Measurements from ENCODE around the gene NEGR1.

NEGR1 gene

DNA sequence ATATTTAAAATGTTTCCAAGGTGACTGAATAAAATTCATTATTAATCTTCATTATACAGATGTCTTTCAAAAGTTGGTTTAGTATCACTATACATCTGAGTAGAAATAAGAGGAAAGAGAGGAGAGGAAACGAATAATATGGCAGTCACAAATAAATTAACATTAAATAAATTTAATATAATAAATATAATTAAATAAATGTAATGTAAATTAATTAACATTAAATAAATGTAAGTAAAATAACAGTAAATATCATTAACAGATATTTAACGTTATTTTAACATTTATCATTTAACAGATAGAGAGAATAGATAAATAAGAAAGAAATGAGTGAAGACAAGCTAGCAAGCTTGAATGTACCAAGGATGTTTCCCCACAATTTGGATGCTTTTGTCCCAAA lies 592.7 kb downstream of the NEGR1 start:
- DNase-seq (ENCODE audit: low read depth): no peak

DNA sequence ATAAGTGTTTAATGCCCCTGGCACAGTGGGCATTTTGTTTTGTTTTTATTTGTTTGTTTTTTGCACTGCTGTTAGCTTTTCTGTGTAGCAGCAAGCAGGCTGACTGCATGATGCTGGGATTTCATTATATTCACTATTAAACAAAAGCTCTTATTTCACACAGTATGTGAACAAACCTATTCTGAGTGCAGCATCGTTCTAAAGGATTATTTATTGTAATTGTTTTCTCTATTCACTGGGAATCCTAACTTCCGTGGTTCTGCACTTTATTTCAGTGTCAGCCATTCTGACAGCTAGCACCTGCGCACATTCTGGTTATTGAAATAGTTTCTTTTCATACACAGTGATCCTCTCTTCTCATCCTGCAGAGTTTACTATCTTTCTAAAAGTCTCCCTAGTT lies 595.0 kb downstream of the NEGR1 start:
- no peak for DNase-seq (ENCODE audit: low read depth)

DNA sequence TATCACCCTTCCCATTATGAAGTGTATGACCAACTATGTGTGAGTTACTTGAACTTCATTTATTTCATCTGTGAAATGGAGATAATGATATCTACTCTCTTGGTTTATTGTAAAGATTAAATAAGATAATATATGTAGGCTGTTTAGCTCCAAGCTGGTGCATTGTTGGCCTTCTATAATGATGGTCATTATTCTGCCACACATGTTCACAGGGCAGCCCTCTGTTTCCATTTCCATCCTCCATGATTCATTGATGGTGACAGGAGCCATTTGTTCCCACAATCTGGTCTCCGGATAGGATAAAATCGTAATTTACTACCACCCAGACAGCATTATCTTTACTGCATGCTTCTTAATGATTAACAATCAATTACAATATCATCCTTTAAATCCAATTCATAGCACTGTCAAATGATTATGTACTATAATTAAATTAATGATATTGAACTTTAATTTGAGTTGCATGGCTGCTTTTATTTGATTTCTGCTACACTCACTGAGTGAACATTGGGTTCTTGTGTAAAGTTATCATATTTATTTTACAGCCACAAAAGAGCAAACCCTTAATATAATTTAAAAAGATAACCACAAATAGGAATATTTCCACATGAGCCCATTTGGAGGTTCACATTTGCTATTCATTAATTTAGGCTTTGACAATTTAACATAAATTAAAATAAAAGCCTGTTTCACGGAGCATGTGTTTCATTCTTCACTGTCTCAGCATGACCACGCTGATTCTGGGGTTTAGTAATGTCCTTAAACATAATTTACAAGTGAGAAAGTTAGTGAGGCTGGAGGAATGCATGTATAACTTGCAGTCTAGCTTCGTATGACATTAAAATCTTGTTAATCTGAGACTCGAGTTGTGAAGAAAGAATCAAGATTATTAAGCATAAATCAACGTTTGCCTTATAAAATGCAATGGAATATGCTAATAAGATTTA lies 605.1 kb downstream of the NEGR1 start:
- no peak for DNase-seq (ENCODE audit: low read depth)

DNA sequence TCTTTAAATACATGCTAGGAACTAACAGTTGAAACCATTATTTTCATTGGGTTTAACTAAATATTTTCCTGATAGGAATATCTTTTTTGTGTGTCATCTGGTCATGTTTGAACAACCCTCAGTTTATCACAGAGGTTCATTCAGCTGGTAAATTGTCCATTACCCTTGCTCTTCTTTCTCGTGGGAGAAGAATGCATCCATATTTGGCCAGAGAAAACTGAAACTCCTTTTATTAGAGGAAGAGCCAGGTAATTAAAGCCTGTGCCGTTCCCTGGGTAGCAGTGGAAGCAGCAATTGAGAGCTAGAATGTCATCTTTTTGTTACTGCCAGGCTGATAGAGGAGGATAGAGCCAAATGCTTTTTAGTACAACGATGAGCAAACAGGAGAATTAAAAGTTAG lies 614.3 kb downstream of the NEGR1 start:
- no peak for DNase-seq (ENCODE audit: low read depth)

DNA sequence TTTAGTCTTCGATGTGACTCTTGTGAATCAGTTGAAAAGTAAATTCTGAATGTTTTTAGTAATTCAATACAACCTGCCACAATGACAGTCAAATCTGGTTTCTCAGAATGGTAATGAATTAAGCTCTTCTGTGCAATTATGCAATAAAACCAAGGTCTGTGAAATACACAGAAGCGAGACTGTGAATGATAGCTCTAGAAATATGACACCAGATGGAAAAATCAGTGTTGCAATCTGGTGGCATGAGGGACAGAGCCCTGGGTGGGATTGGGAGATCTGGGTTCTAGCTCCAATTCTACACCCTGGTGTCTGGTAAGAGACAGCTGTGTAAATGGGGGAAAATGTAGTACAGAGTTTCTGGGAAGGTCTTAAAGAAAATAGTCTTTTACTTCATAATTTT lies 615.1 kb downstream of the NEGR1 start:
- DNase-seq (ENCODE audit: low read depth): no peak

DNA sequence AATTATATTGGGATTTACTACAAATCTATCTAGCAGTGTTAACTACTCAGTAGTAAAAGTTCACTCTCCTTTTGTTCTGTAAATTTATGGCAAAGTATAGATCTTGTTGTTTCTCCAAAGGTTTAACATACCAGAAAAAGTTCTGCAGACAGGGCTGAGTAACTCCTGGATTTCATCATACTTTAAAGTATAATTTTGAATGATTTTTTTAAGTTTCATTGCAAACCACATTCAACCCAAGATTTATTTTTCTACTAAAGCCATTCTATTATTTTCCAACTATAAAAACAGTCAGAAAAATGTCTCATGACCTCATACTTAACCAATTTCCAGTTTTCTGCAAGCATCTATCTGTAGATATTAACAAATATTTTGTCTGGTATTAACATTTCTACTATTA lies 615.7 kb downstream of the NEGR1 start:
- DNase-seq (ENCODE audit: low read depth): no peak

DNA sequence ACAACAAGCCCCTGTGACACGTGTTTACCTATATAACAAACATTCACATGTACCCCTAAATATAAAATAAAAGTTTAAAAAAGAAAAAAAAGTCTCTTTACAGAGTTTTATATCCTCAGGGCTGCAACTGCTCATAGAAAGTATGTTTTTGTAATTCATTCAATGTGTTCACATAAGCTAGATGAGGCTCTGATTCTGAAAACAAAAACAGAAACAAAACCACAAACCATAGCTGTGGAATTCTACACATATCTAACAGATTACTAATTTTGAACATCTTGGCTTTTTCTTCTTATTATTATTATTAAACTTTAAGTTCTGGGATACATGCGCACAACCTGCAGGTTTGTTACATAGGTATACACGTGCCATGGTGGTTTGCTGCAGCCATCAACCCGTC lies 621.9 kb downstream of the NEGR1 start:
- no peak for DNase-seq (ENCODE audit: low read depth)

DNA sequence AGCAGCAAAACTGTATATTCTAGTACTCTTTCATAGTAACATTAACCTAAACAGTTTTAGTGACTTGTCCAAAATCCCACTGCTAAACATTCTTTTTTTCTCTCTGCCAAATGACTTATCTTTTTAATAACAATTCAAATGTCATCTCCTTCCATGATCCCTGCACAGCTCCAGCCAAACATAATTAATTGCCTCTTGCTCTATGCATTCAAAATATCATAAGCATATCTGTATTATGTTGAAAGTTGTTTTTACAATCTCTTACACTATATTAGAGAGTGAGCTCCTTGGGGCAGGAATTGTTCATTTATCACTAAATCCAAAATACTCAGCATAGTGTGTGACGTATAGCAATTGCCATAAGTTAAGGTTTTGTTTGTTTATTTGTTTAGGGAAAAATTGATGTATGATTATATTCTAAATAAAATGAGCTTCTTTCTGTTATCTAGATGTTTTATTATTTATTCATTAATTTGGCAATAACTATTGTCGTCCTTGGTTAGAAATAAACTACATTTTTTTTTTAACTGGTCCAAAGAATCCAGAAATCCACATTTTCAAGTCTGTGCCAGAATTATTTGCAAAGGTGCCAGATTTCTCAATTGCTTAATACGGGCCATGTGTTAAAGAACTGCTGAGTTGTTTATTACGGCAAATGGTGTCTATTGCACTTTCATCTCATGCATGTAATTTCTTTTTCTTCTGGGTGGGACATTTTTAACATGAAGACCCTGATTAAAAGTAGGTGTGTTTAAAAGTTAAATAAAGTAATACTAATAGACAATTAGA lies 624.3 kb downstream of the NEGR1 start:
- DNase-seq (ENCODE audit: low read depth): no peak

DNA sequence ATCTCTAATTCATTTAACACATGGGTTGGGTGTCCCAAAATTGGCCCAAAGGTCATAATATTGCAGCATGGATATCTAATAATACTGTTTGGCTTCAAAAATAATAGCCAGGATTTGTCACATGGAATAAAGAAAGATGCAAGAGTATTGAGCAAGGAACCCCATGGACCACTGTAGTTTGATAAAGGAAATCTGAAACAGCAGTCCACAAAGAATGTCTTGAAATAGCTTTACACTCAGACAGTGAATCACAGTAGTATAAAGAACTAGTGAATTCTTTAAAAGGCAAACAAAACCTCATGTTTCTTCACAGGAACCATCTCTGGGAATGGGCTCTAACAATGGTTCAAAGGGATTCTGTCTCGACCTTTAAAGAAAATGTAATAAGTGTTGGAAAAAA lies 625.4 kb downstream of the NEGR1 start:
- DNase-seq (ENCODE audit: low read depth): no peak

DNA sequence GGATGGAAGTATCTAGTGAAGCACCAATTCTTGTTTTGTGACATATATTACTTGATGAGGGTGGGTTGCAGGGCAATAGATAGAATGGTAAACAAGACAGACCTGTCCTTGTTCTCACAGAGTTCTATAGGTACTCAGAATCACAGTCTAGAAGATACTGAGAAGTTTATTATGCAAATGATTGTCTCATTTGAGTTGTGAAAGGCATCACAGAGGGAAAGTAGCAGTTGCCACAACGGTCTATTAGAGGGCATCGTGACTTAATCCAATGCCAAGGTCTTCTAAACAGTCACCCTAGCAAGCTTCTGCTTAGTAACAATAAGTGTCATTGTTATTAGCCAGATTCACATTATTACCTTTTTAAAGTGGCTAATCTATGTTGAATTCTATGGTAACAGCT lies 626.7 kb downstream of the NEGR1 start:
- no peak for DNase-seq (ENCODE audit: low read depth)

DNA sequence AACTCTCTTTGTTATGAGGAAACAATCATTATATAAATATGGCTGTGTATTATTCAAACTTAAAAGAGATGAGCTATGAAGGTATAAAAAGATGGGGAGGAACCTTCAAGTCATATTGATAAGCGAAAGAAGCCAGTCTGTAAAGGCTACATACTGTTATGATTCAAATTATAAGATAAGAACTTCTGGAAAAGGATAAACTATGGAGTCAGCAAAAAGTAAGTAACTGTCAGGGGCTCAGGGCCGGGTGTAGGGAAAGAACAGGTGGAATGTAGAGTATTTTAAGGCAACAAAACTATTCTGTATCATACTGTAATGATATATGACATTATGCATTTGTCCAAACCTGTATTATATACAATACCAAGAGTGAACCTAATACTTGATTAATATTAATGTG lies 628.4 kb downstream of the NEGR1 start:
- no peak for DNase-seq (ENCODE audit: low read depth)

DNA sequence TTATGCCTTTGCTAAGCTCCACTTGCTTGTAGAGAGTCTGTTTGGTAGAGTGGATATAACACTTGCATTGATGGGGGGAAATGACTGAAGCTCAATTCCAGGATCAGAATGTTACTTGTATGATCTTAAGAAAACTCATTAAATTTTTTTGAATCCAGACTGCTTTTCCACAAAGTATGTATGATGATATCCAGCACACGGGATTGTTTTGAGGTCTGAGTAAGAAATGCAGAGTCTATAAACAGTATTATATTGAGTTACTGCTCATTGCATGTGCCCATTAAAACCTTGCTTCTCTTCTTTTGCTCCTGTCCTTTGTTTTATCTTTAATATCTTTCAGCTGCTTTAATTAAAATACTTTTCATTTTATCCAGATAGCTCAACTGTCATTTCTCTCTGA lies 631.1 kb downstream of the NEGR1 start:
- no peak for DNase-seq (ENCODE audit: low read depth)

DNA sequence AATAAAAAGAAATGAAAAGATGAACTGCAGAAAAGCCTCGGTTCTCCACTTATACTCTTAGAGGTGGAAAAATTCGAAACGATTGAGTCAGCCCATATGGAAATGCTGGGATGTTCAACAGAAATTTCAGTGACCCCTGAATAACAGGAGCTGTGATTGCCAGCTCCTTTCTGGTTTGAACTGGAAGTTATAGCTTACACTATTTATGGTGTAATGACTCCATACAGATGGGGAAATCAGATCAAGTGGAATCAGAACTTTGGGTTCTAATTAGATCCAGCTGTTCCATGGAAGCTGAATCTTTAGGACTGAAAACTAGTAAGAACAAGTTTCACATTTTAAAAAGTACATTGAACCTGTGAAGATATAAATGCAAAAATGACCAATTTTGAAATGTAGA lies 632.2 kb downstream of the NEGR1 start:
- DNase-seq (ENCODE audit: low read depth): no peak

DNA sequence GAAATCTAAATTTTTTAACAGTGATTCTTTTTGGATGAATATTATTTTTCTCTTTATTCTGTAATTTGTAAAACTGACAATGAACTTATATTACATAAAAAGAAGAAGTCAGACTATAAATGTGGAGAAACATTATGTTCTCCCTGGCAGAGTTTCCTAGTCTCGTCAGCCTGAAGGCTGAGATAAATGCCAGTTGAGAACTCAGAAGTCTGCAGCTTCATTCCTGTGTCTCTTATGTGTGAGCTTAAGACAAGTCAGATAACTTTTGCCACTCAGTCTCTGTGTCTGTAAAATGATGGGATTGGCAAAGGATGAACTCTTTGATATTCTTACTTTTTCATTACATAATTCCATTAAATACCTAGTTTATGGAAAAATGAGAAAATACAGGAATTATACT lies 632.7 kb downstream of the NEGR1 start:
- no peak for DNase-seq (ENCODE audit: low read depth)

DNA sequence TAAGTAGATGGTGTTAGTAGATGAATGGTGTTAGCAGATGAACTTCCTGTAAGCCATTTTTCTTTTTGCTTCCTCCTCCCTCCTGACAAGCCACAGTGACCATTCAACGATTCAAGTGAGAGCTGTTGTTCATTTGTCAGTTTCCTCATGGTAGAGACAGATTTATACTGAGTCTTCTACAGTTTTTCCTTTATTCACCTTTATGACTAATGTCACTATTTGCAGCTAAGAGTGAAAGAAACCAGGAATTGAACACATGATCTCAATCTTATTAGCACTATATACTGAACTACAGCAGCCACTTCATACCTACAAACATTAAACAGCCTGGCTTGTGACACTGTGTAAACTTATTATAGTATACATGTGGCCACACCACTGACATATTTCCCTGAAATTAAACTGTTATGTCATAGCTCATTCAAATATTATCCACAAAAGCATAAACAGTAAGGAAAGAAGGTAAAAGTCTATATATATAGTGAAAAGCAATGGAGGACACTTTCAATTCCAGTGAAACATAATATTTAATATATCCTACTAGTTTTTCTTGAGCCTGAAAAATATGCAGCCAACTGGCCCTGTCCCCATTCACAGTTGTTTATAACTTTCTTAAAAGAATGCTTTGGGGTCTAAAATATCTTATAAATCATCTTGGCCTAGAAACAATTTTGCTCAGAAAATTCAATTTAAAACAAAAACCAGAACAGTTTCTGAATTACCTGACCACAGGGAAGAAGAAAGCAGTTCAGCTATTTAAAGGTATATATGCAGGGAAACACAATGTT lies 634.6 kb downstream of the NEGR1 start:
- DNase-seq (ENCODE audit: low read depth): no peak

DNA sequence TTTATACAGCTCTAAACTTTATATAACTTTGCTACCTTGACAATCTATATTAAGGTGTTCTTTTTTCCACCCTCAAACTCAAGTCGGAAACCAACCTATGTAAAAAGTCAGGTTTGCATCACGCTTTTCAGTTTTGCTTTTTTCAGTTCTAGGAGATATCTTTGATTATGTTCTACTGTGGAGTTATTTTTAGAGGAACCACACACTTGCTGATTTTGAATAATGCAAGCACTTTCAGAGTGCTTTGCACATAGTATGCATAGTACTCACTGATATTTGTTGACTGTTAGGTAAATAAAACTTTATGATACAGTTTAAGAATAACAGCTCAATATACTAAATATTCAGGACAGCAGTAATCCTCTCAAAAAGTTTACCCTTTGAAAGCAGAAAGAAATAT lies 637.3 kb downstream of the NEGR1 start:
- DNase-seq (ENCODE audit: low read depth): no peak

DNA sequence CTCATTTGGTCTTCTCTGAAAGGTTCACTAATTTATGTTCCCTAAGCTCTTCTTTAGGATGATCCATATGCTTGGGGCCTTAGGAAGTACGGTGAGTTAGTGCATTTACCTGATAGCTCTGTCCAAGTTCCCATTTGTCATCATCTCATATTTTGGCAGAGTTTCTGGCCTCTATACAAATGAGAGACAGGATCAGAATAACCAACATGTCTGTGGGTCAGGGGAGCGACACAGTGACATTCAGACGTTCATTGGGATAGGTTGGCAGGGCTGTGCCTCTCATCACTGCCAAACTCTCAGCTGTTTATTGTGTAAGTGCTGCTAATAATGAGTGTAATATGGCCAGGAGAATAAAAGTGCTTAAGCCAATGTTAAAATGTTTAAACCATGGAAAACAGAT lies 640.4 kb downstream of the NEGR1 start:
- no peak for DNase-seq (ENCODE audit: low read depth)

DNA sequence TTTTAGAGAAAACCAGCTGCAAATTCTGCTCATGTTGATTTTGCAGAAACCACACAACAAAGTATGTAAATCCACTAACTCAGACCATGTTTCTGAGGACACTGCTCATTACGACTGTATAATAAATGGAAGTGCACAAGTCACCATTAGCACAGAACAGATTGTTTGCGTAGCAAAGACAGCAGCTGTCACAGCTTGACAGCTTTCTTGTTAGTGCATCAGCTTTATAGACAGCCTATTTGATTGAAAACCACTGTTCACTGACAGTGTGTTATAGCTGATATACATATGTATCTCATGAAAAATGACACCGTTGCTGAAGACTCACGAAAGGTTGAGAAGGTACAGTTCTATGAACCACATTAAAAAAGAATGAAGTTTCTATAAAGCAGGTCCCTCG lies 641.3 kb downstream of the NEGR1 start:
- DNase-seq (ENCODE audit: low read depth): no peak

DNA sequence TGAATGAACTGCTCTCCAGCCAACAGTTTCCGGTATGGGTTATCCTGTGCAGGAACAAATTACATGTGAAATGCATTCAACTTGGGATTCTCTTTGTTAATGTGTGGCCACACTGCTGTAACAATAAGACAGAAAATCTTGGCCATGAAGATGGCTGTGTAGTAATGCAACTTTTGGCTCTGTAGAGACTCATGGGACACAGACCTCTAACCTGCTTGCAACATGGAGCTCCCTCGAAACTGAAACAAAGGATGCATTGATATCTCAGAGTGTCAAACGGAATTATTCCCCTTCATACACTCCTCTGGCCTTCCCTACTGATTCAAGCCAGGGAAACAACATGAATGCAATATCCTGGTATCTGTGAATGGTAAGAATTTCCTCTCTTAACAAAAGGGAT lies 642.2 kb downstream of the NEGR1 start:
- no peak for DNase-seq (ENCODE audit: low read depth)

DNA sequence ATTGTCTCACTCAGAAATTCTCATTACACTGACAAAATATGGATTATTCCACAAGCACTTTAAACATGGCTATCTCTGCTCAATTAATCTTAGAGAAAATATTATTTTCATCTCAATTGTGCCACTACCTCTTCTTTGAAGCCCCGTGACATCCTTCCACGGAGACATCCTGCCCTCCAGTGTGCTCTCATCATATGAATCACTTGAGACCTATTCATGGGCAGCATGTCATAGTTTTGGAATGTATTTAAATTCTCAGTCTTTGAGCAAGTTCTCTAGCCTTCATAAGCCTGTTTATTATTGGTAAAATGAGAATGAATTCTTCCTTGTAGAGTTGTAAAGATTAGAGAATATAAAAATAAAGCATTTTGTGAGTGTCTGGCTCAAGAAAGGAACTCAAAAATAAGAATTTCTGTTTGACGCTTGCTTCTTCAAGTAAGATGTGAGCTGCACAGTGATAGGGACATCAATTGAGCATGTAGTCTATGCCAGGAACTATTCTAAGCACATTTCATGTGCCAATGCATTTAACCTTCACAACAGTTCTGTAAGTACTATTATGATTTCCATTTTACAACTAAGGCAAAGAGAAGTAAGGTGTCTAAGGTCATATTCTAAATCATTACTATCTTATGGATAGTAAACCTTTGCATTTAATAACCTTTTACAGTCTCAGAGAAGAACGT lies 644.1 kb downstream of the NEGR1 start:
- DNase-seq (ENCODE audit: low read depth): no peak

DNA sequence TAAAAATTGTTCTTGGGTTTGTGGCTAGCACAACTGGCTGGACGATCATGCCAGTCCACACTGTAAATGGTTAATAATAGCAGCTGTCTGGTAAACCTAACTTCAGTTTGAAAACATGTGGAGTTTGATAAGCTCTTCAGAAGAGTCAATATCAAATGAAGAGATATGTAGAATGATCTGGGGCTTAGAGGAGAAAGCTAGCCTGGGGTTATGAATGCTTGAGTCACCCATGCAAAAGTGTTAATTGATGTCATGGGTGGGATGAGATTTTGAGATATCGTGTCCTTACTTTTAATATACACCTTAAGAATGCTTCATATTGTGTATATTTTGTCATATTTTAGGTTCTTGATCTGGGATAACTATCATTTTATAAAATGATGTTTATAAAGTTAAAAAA lies 646.8 kb downstream of the NEGR1 start:
- no peak for DNase-seq (ENCODE audit: low read depth)

DNA sequence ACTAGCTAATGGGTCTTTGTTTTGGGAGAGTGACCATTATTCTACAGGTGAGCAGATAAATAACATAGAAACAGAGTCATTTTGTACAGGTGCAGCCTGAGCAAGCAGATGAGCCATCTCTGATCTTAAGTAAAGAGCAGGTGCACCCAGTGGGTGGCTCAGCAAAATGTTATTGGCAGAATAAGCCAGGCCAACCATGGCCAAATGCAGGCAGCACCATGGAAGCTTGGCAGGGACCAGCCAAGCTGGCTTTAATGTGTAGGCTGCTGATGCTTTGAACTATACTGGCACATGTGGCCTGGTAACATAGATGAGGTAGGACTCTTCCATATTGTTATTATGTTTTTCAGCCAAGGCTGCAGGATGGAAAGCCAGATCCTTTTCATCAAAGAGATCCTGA lies 648.2 kb downstream of the NEGR1 start:
- DNase-seq (ENCODE audit: low read depth): no peak
